T-helper 1 cell (primary cell): ENCODE data around the gene NUCB1.
"Not testable (repeated sequence)": the region's sequence is repeated elsewhere in the genome, so short reads cannot be mapped to it uniquely, and the experiment has no call there.

ENCODE experiments used
- DNase-seq, 5 donors: peaks; one replicate each; pipeline ENCODE4 v3.0.0-alpha.2; 2012 to 2020

The NUCB1 gene

GRCh38 chr19:48906324-48906723, 6.2 kb downstream of the NUCB1 start:
- no peak for DNase-seq

GRCh38 chr19:48907671-48908070, 7.6 kb downstream of the NUCB1 start:
- DNase-seq: no peak

DNA sequence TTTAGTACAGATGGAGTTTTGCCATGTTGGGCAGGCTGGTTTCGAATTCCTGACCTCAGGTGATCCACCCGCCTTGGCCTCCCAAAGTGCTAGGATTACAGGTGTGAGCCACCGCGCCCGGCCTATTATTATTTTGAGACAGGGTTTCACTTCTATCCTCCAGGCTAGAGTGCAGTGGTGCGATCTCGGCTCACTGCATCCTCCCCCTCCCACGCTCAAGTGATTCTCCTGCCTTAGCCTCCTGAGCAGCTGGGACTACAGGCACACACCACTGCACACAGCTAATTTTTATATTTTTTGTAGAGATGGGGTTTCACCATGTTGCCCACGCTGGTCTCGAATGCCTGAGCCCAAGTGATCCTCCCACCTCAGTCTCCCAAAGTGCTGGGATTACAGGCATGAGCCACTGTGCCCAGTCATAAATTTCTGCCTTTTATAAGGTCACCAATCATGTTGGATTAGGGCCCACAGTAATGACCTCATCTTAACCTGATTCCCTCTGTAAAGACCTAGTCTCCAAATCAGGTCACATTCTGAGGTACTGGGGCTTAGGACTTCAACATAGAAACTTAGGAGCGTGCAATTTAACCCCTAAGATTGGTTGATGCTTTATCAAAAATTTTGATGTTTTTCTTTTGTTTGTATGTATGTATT, 9.4 kb downstream of the NUCB1 start:
- DNase-seq: not testable (repeated sequence)

GRCh38 chr19:48910803-48911202, 10.7 kb downstream of the NUCB1 start:
- no peak for DNase-seq

GRCh38 chr19:48913114-48913889, 13.2 kb downstream of the NUCB1 start:
- DNase-seq: no peak

GRCh38 chr19:48914181-48914580, 14.1 kb downstream of the NUCB1 start:
- DNase-seq: no peak

- no peak for DNase-seq
Measured at GRCh38 chr19:48915757-48916156, 15.6 kb downstream of the NUCB1 start.

- no peak for DNase-seq
Measured at GRCh38 chr19:48918071-48918470, 18.0 kb downstream of the NUCB1 start.

DNA sequence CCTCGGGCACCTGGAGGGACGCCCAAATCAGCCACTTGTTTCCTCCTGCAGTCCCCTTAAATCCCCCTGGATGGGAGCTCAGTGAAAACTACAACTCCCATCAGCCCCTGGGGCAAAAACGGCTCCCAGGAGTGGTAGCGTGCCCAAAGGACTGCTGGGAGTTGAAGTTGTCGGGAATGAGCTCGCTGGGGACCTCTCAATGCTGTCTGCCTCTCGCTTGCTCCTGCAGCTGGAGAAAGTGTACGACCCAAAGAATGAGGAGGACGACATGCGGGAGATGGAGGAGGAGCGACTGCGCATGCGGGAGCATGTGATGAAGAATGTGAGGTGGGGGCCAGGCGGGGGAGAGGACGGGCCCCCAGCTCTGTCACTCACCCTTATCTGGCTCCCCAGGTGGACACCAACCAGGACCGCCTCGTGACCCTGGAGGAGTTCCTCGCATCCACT, 18.7 kb downstream of the NUCB1 start:
- no peak for DNase-seq

DNA sequence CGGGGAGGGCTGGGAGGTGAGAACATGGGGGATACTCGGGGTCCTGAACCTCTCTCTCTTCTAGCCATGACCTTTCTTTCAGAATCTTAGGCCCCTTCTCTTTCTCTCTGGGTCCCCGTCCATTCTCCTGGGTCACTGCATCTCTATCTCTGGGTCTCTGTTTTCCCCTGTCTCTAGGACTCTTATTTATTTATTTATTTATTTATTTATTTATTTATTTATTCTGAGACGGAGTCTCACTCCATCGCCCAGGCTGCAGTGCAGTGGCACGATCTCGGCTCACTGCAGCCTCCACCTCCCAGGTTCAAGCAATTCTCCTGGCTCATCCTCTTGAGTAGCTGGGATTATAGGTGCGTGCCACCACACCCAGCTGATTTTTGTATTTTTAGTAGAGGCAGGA, 19.2 kb downstream of the NUCB1 start:
- not testable (repeated sequence) for DNase-seq

GRCh38 chr19:48920949-48921348, 20.8 kb downstream of the NUCB1 start:
- no peak for DNase-seq

DNA sequence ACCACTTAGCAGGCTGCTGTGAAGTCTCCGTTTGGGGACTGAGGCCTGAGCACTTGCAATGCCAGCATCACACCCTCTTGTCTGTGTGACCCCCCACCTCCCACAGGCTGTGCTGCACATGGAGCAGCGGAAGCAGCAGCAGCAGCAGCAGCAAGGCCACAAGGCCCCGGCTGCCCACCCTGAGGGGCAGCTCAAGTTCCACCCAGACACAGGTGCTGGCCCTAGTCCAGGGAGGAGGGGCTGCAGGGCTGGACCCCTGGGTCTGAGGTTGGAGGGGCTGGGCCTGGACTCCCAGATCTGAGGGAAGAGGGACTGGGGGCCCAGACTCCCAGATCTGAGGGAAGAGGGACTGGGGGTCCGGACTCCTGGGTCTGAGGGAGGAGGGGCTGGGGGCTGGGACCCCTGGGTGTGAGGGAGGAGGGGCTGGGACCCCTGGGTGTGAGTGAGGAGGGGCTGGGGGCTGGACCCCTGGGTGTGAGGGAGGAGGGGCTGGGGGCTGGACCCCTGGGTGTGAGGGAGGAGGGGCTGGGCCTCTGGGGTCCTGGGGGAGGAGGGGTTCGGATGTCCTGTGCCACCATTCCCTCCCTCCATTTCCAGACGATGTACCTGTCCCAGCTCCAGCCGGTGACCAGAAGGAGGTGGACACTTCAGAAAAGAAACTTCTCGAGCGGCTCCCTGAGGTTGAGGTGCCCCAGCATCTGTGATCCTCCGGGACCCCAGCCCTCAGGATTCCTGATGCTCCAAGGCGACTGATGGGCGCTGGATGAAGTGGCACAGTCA, 21.8 kb downstream of the NUCB1 start:
- DNase-seq: no peak

- no peak for DNase-seq
Measured at GRCh38 chr19:48922548-48923490, 22.7 kb downstream of the NUCB1 start.

- DNase-seq: no peak
Measured at GRCh38 chr19:48925240-48925843, 25.2 kb downstream of the NUCB1 start.

DNA sequence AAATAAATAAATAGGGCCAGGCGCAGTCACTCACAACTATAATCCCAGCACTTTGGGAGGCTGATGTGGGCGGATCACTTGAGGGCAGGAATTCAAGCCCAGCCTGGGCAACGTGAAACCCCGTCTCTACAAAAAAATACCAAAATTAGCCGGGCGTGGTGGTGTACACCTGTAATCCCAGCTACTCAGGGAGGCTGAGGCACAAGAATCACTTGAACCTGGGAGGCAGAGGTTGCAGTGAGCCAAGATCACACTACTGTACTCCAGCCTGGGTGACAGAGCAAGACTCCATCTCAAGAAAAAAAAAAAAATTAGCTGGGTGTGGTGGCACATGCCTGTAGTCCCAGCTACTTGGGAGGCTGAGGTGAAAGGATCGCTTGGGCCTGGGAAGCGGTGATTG, 25.8 kb downstream of the NUCB1 start:
- not testable (repeated sequence) for DNase-seq

- peak in 1 of 5 donors; percentile 32 for DNase-seq
Measured at GRCh38 chr19:48926909-48927308, 26.8 kb downstream of the NUCB1 start.

GRCh38 chr19:48927692-48928091, 27.6 kb downstream of the NUCB1 start:
- DNase-seq: not testable (repeated sequence)

- no peak for DNase-seq
Measured at GRCh38 chr19:48928164-48929025, 28.3 kb downstream of the NUCB1 start.

DNA sequence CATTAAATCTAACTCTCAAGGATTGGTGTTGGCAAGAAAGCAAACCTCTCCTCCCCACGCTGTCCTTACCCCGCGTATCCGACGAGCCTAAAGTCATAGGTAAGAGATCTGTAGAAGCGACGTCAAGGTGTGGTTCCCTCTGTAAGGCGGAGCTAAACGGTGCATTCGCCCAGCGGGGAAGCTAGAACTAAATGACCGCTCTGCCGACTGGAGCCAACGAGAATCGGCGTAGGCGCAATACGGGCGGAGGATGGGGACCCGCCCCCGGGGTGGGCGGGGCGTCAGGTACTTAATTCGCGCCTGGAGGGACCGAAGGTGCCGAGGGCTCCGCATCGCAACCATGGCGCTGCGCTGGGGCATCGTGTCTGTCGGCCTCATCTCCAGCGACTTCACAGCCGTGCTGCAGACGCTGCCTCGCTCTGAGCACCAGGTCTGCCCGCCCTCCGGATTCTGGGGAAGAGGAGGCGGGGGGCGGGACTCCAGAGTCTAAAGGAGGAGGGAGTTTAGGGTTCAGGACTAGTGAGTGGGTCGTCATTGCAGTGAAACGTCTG, 33.3 kb downstream of the NUCB1 start, which contains the start of gene DHDH:
TSS of gene DHDH (plus strand) at position 318 of the 551 bp plus-strand sequence. CDS start at position 341, 23 bp downstream.
- peak; percentile 77 to 88 (median 82) for DNase-seq

DNA sequence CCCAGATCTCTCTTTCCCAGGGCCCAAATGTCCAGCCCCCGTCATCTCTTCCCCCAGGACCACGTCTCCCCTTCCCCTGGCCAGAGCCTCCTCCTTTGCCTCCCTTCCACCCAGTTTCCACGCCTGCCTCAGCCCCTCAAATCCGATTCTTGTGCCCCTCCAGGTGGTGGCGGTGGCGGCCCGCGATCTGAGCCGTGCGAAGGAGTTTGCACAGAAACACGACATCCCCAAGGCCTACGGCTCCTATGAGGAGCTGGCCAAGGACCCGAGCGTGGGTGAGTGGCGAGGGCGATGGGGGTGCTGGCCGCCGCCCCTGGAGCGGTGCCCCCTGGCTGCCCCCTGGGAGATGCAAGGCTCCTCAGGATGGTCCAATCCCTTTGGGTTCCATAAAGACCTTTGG, 34.7 kb downstream of the NUCB1 start:
- no peak for DNase-seq
